GM23248 (cell line): ENCODE results near the gene RASAL2. TPM values are rescaled to one million over a fixed set of nuclear protein-coding genes. Genes with fewer than 3 reads are reported as not detected.

Source experiments
- DNase-seq: peaks from one replicate; pipeline ENCODE4 v3.0.0-alpha.2; 2015
- H2AFZ ChIP-seq: fragments of 200-600 bp; sonication (generic); 2 replicates; pipeline ENCODE4 v1.6.1; 2016; ENCODE audit warnings: antibody characterized with exemption
- H3F3A ChIP-seq: fragments of 200-600 bp; sonication (generic); 2 replicates; pipeline ENCODE4 v1.6.1; 2016; ENCODE audit warnings: mild to moderate bottlenecking, antibody characterized with exemption, mixed run types; ENCODE audit not compliant: insufficient read depth
- H3K27ac ChIP-seq: fragments of 200-600 bp; sonication (generic); 2 replicates; pipeline ENCODE4 v1.5.1; 2016; ENCODE audit warnings: mild to moderate bottlenecking
- H3K27me3 ChIP-seq: fragments of 200-600 bp; sonication (generic); replicated peaks from 2 replicates; pipeline ENCODE4 v1.6.1; 2016; ENCODE audit warnings: mild to moderate bottlenecking; ENCODE audit not compliant: insufficient read depth
- H3K36me3 ChIP-seq: fragments of 200-600 bp; sonication (generic); 2 replicates; pipeline ENCODE4 v1.6.1; 2016; ENCODE audit warnings: low read depth, mild to moderate bottlenecking
- H3K4me1 ChIP-seq: fragments of 200-600 bp; sonication (generic); 2 replicates; pipeline ENCODE4 v1.6.1; 2016; ENCODE audit warnings: mild to moderate bottlenecking; ENCODE audit not compliant: insufficient read depth
- H3K4me2 ChIP-seq: fragments of 200-600 bp; sonication (generic); one replicate; pipeline ENCODE4 v1.6.1; 2016; ENCODE audit warnings: mild to moderate bottlenecking; ENCODE audit not compliant: unreplicated experiment
- H3K4me3 ChIP-seq: fragments of 200-600 bp; sonication (generic); 2 replicates; pipeline ENCODE4 v1.5.1; 2016; ENCODE audit warnings: mild to moderate bottlenecking
- H3K79me2 ChIP-seq: fragments of 200-600 bp; sonication (generic); 2 replicates; pipeline ENCODE4 v1.6.1; 2016; ENCODE audit warnings: mild to moderate bottlenecking; ENCODE audit not compliant: insufficient read depth
- H3K9ac ChIP-seq: fragments of 200-600 bp; sonication (generic); 2 replicates; pipeline ENCODE4 v1.6.1; 2016; ENCODE audit warnings: mild to moderate bottlenecking
- H3K9me2 ChIP-seq: fragments of 200-600 bp; sonication (generic); 2 replicates; pipeline ENCODE4 v1.6.1; 2016; ENCODE audit warnings: mixed run types, mild to moderate bottlenecking, moderate library complexity; ENCODE audit not compliant: insufficient read depth
- H3K9me3 ChIP-seq: fragments of 200-600 bp; sonication (generic); one replicate; pipeline ENCODE4 v1.6.1; 2017; ENCODE audit warnings: low read depth
- H4K20me1 ChIP-seq: fragments of 200-600 bp; sonication (generic); 2 replicates; pipeline ENCODE4 v1.6.0; 2016; ENCODE audit not compliant: insufficient read depth
- EZH2 ChIP-seq: fragments of 200-600 bp; sonication (generic); IDR thresholded peaks from 2 replicates; pipeline ENCODE4 v1.6.1; 2018; ENCODE audit warnings: antibody characterized with exemption, mild to moderate bottlenecking; ENCODE audit not compliant: insufficient read depth, poor library complexity, severe bottlenecking
- EZH2phosphoT487 ChIP-seq: fragments of 200-600 bp; sonication (generic); IDR thresholded peaks from 2 replicates; pipeline ENCODE4 v1.6.1; 2018; ENCODE audit warnings: antibody characterized with exemption, moderate library complexity, mild to moderate bottlenecking, low read depth; ENCODE audit not compliant: insufficient read depth
- WGBS, 2 experiments: methylation state at CpG; one replicate each; pipeline ENCODE4 v1.1.6; 2015 to 2017; ENCODE audit warnings: low lambda C conversion rate in 2 of 2, low coverage in 1 of 2; ENCODE audit errors: missing lambda C conversion rate in 2 of 2; 5-methylcytosine and 5-hydroxymethylcytosine counted together
- in situ Hi-C: fragments of 300-500 bp; cut with MboI; formaldehyde crosslinking; loops from 2 replicates; pipeline ENCODE4 v1.15.0; 2020
- polyA plus RNA-seq: library from polyadenylated mRNA; unstranded; fragments of >200 nt; fragmentation: Nextera tagmentation; extraction: Ambion mirVana; gene quantifications from 2 replicates; pipeline ENCODE4 v1.2.1, GENCODE V29; 2016
- total RNA-seq: library from RNA; depleted of rRNA; stranded (reverse); fragments of >200 nt; shearing (Covaris generic); gene quantifications from 2 replicates; pipeline ENCODE4 v1.2.3, GENCODE V29; 2014; rRNA removed

The RASAL2 gene
- 21.5 and 23.1 TPM in 2 replicates for total RNA-seq
- 9.5 and 10.1 TPM in 2 replicates for polyA plus RNA-seq

GRCh38 chr1:178093951-178094738 is at the start of gene RASAL2:
Gene RASAL2 (plus strand): TSS chr1:178094104. CDS start chr1:178094493, 389 bp downstream.
- WGBS, 2 experiments, result 0 to 1% methylated on average over 45 to 46 of the region's 82 CpGs

DNA sequence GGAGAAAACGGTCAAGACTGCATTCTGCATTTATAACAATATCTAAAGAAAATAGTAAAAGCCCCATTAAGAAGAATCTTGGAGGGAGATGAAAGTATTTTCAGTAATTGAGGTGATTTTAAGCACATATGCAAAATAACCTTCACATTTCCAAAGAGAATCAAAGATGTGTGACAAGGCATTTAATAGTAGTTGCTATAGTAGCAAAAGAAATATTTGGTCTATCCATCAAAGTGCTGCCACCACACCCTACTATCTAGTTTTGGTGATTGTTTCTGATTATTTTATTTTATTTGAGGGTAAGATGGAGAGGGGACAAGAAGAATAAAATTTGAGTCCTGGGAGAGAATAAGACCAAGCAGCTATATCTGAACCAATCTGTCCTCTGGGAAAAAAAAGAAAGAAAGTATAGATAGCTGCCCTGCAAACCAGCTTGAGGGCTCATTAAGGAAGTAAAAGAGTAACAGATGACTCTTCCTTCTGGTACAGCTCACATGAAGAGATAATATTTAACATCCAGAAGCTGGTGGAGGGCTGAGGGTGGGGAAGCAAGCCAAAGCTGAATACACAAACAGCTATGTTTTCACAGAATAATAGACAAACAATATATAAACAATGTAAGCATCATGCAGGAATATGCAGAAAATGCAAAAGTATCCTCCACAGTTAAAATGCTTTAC is 47.2 kb upstream of the RASAL2 start:
- Histone ChIP-seq H3K4me1 (peaks cover 24% of the 10 kb centered on the region), H3K9ac (no peak overlapping the region), H3F3A (peaks cover 15% of the 10 kb centered on the region; the same call in 1 of the 2 replicates), H3K4me3 (no peak overlapping the region), H4K20me1 (no peaks in the 10 kb centered on the region), H3K9me3 (no peaks in the 10 kb centered on the region), H3K36me3 (no peaks in the 10 kb centered on the region), H3K27ac (no peak overlapping the region), H3K4me2 (no peak overlapping the region), H3K9me2 (no peaks in the 10 kb centered on the region), H3K79me2 (no peaks in the 10 kb centered on the region), H3K27me3 (no peaks in the 10 kb centered on the region), H2AFZ (no peak overlapping the region)
- TF ChIP-seq EZH2phosphoT487 (no peak), EZH2 (no peak)
- WGBS, 2 experiments, result 27 to 41% methylated on average over 1 of the region's 1 CpG
- in situ Hi-C loops, result no loop called here
- no peak for DNase-seq

More at GRCh38 chr1:178093951-178094738, at the start of gene RASAL2:
- Histone ChIP-seq H3K4me3 (peak within 1 kb of the TSS; percentile 92), H3F3A (peaks cover 37% of the 10 kb centered on the region), H3K4me1 (peaks cover 45% of the 10 kb centered on the region), H3K36me3 (no peaks in the 10 kb centered on the region), H3K27me3 (no peaks in the 10 kb centered on the region), H3K79me2 (peaks cover 83% of the 10 kb centered on the region), H3K9me2 (no peaks in the 10 kb centered on the region), H4K20me1 (peaks cover 8% of the 10 kb centered on the region; the same call in 1 of the 2 replicates), H2AFZ (peak within 1 kb of the TSS; percentile 91), H3K9me3 (no peaks in the 10 kb centered on the region), H3K4me2 (peak within 1 kb of the TSS; percentile 99), H3K27ac (peak within 1 kb of the TSS; percentile 82), H3K9ac (peak within 1 kb of the TSS; percentile 87)
- no peak for TF ChIP-seq EZH2
- no peak for TF ChIP-seq EZH2phosphoT487
- peak; percentile 85 for DNase-seq
- in situ Hi-C loops, result no loop called here

DNA sequence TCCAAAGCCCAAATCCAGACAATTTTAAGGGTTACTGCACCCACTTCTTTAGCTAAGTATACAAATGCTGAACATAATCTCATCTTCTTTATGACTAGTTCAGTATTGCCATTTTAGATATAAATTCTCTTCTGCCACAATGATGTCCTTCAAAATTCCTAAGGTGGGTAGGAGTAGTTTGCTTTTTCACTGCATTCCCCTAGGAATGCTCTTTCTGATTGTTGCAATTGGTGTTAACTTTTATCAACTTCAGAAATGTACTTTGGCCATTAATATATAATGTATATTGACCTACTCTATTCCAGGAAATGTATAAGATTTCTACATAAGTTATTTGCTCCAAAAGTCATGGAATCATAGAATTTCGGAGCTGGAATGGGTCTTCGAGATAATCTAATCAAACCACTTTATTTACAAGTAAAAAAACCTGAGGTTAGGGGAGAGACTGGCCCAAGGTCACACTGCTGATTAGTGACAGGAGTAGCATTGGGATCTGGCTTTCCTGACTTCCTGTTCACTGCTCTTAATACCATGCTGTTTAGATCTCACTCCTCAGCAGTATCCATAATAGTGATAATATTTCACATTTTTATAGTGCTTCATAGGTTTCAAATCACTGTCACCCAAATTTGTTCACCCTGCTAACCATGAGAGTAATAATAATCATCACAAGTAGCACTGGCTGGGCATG is 46.4 kb upstream of the RASAL2 start:
- Histone ChIP-seq H3K36me3 (no peaks in the 10 kb centered on the region), H2AFZ (no peak overlapping the region), H3K27ac (peak overlapping the region; percentile 51), H3K4me2 (no peak overlapping the region), H3K4me1 (peaks cover 24% of the 10 kb centered on the region), H3K4me3 (no peak overlapping the region), H3F3A (peaks cover 15% of the 10 kb centered on the region; the same call in 1 of the 2 replicates), H3K79me2 (no peaks in the 10 kb centered on the region), H3K9me2 (no peaks in the 10 kb centered on the region), H3K27me3 (no peaks in the 10 kb centered on the region), H4K20me1 (no peaks in the 10 kb centered on the region), H3K9ac (no peak overlapping the region), H3K9me3 (no peaks in the 10 kb centered on the region)
- no peak for DNase-seq
- in situ Hi-C loops, result no loop called here
- no peak for TF ChIP-seq EZH2
- no peak for TF ChIP-seq EZH2phosphoT487
- 89 to 99% methylated on average over 2 of the region's 2 CpGs for WGBS, 2 experiments

DNA sequence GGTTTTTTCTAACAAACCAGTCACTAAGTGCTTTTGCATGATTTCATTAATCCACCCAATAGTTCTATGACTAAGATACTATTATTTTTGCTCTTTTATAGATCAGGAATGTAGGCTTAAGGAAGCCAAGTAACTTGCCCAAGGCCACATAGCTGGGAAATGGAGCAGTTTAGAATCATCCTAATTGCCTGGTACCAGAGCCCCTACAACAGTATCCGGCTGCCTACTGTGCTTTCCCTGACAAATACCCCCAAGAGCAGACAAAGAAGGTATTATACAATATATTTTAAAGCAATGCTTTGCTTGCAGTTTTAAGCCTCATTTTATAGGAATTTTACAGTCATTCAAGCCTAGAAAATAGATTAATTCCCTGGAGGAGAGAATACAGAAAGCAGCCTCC is 45.5 kb upstream of the RASAL2 start:
- Histone ChIP-seq H3K4me2 (peak overlapping the region; percentile 25), H3K79me2 (no peaks in the 10 kb centered on the region), H3K27ac (peak overlapping the region; percentile 51), H3K9me2 (no peaks in the 10 kb centered on the region), H3K9ac (no peak overlapping the region), H2AFZ (no peak overlapping the region), H4K20me1 (no peaks in the 10 kb centered on the region), H3K36me3 (no peaks in the 10 kb centered on the region), H3F3A (peaks cover 15% of the 10 kb centered on the region; the same call in 1 of the 2 replicates), H3K27me3 (no peaks in the 10 kb centered on the region), H3K4me3 (no peak overlapping the region), H3K4me1 (peaks cover 30% of the 10 kb centered on the region), H3K9me3 (no peaks in the 10 kb centered on the region)
- in situ Hi-C loops, result no loop called here
- TF ChIP-seq EZH2, result no peak
- no peak for TF ChIP-seq EZH2phosphoT487
- 82 to 93% methylated on average over 1 of the region's 1 CpG for WGBS, 2 experiments
- DNase-seq, result peak; percentile 87
